H1 (cell line): ENCODE results near the gene CGNL1. TPM values are rescaled to one million over a fixed set of nuclear protein-coding genes. Genes with fewer than 3 reads are reported as not detected.
A peak's percentile ranks its signal among the peaks of the same experiment; 100 is the strongest.

ENCODE experiments used
- ASH2L ChIP-seq: fragments of 200-600, 300-600 bp; sonication (generic); IDR thresholded peaks from one replicate; pipeline ENCODE4 v1.7.1; 2017; ENCODE audit warnings: low read length
- ATF2 ChIP-seq: IDR thresholded peaks from 2 replicates; pipeline ENCODE4 v1.6.1; 2012; ENCODE audit warnings: low read length, inconsistent platforms
- CEBPB ChIP-seq: IDR thresholded peaks from 2 replicates; pipeline ENCODE4 v1.6.1; 2012; ENCODE audit warnings: low read depth, low read length
- CTBP2 ChIP-seq: IDR thresholded peaks from 2 replicates; pipeline ENCODE4 v1.7.0; 2011; ENCODE audit warnings: borderline replicate concordance, mild to moderate bottlenecking, moderate library complexity, mixed read lengths, low read length; ENCODE audit not compliant: insufficient read depth, insufficient read length
- HDAC2 ChIP-seq, 2 experiments: fragments of 300-600 bp in 1 of 2; sonication (generic) in 1 of 2; IDR thresholded peaks; 2 replicates each; pipeline ENCODE4 v1.6.1; 2011 to 2012; ENCODE audit warnings: low read depth in 2 of 2, low read length in 2 of 2, mild to moderate bottlenecking in 2 of 2, moderate library complexity in 2 of 2, borderline replicate concordance in 1 of 2, inconsistent platforms in 1 of 2
- JUN ChIP-seq: IDR thresholded peaks from 2 replicates; pipeline ENCODE4 v1.6.1; 2011; ENCODE audit warnings: low read depth, mild to moderate bottlenecking, improper control_type of control experiment, low read length
- JUND ChIP-seq: IDR thresholded peaks from 2 replicates; pipeline ENCODE4 v1.6.1; 2011; ENCODE audit warnings: mild to moderate bottlenecking, improper control_type of control experiment, low read length
- POLR2A ChIP-seq, 2 experiments: IDR thresholded peaks; 1 replicate in 1 of 2; 2 replicates in 1 of 2; pipeline ENCODE4 v1.6.1; 2011; ENCODE audit warnings: low read depth in 2 of 2, low read length in 2 of 2, mild to moderate bottlenecking in 2 of 2; ENCODE audit errors: control extremely low read depth in 1 of 2
- RAD21 ChIP-seq, 2 experiments: IDR thresholded peaks in 1 of 2; conservative IDR thresholded peaks in 1 of 2; 2 replicates each; pipeline ENCODE4 v1.6.1; 2011; ENCODE audit warnings: low read depth in 2 of 2, low read length in 2 of 2, improper control_type of control experiment in 1 of 2, inconsistent platforms in 1 of 2, mild to moderate bottlenecking in 1 of 2, moderate library complexity in 1 of 2
- SAP30 ChIP-seq: fragments of 300-600 bp; sonication (generic); IDR thresholded peaks from 2 replicates; pipeline ENCODE4 v1.7.1; 2012; ENCODE audit warnings: low read length, moderate library complexity, mild to moderate bottlenecking, inconsistent platforms; ENCODE audit not compliant: insufficient read depth, insufficient replicate concordance
- SIN3A ChIP-seq, 2 experiments: IDR thresholded peaks in 1 of 2; conservative IDR thresholded peaks in 1 of 2; 2 replicates each; pipeline ENCODE4 v1.6.1; 2011 to 2012; ENCODE audit warnings: low read length in 2 of 2, improper control_type of control experiment in 1 of 2, low read depth in 1 of 2, mild to moderate bottlenecking in 1 of 2
- SIX5 ChIP-seq: IDR thresholded peaks from 2 replicates; pipeline ENCODE4 v1.6.1; 2011; ENCODE audit warnings: mild to moderate bottlenecking, low read depth, low read length
- SP4 ChIP-seq: IDR thresholded peaks from 2 replicates; pipeline ENCODE4 v1.6.1; 2012; ENCODE audit warnings: low read length, inconsistent platforms
- SRF ChIP-seq: IDR thresholded peaks from 2 replicates; pipeline ENCODE4 v1.6.1; 2011; ENCODE audit warnings: mild to moderate bottlenecking, low read depth, low read length, moderate library complexity
- TBP ChIP-seq: IDR thresholded peaks from 2 replicates; pipeline ENCODE4 v1.6.1; 2011; ENCODE audit warnings: low read depth, low read length, improper control_type of control experiment
- TCF12 ChIP-seq: IDR thresholded peaks from 2 replicates; pipeline ENCODE4 v1.6.1; 2011; ENCODE audit warnings: low read depth, mild to moderate bottlenecking, low read length
- YY1 ChIP-seq: IDR thresholded peaks from 2 replicates; pipeline ENCODE4 v1.6.1; 2011; ENCODE audit warnings: low read depth, mild to moderate bottlenecking, low read length
- polyA plus RNA-seq, 7 experiments: library from polyadenylated mRNA; depleted of rRNA in 3 of 7; stranded (reverse) in 5 of 7; unstranded in 2 of 7; fragments of >200 nt in 5 of 7; fragments of 200-250 nt in 2 of 7; gene quantifications; 1 replicate in 5 of 7; 2 replicates in 1 of 7; 4 replicates in 1 of 7; pipeline versions ENCODE4 v1.2.1 to v1.2.3, GENCODE V29; 2011 to 2013; ENCODE audit warnings: missing spikeins in 2 of 7, mixed read lengths in 2 of 7
- total RNA-seq: library from RNA; stranded (reverse); fragmentation: NEBNext Ultra II Directional; extraction: Animal tissue kit (Norgen Biotek cat#: 25700); gene quantifications from 2 replicates; pipeline ENCODE4 v1.2.1, GENCODE V29; 2021

The CGNL1 gene
- total and polyA plus RNA-seq, 2 of the 8 experiments (the other 6 are each of a cell fraction or from before 2014, with no cell fraction given): 21.8 to 75.6 TPM

DNA sequence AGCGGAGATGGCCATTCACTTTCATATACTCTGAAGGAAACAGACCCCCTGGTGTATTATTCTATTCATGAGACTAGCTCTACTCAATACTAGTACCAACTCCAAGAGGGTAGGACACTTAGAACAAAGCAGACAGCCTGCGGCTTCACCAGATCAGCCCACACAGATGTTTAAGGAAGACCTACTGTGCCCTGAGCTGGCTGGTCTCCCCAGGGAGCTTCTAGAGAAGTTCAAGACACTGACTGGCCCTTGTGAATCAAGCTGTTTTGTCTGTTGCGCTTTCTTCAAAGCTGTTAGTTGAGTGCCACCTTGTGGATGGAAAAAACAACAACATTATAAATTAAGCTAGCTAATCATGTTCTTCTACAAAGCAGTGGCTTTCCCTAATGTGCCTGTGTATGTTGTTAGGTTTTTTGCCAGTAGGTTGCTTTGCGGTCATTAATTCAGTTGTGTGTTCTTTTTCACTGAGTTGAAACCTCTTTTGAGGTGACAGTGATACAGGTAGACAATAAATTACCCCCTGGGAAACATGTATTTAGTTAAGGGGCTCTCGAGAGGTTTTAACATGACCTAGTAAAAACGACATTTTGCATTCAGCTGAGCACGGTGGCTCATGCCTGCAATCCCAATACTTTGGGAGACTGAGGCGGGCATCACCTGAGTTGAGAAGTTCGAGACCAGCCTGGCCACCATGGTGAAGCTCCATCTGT, 151.2 kb downstream of the CGNL1 start (continued):
- no peak for TF ChIP-seq SIX5
- no peak for TF ChIP-seq SAP30
- no peak for TF ChIP-seq TBP
- TF ChIP-seq SP4: no peak
- TF ChIP-seq CEBPB: no peak
- no peak for TF ChIP-seq ATF2
- 0 out of 2 replicates have a peak, but pooled peaks have one; percentile 13 for TF ChIP-seq YY1
- TF ChIP-seq SIN3A (conservative IDR thresholded peaks at IDR 0.05 in 1 of 2, IDR thresholded peaks at IDR 0.05 in 1 of 2; ENCODE audit: low read depth in 1 of 2, low read length in 2 of 2): no peak
- peak; percentile 29 for TF ChIP-seq ASH2L
- no peak for TF ChIP-seq JUN
- TF ChIP-seq HDAC2 (IDR thresholded peaks at IDR 0.05; ENCODE audit: borderline replicate concordance in 1 of 2, low read depth in 2 of 2, low read length in 2 of 2): peak in 1 of 2 experiments; percentile 59; a peak in 1 of 4 replicates
- TF ChIP-seq SRF: no peak
- no peak for TF ChIP-seq POLR2A (IDR thresholded peaks at IDR 0.05; ENCODE audit: control extremely low read depth in 1 of 2, low read depth in 2 of 2, low read length in 2 of 2)
- TF ChIP-seq CTBP2: no peak
- TF ChIP-seq TCF12: 0 out of 2 replicates have a peak, but pooled peaks have one; percentile 67
- TF ChIP-seq JUND: no peak
- TF ChIP-seq RAD21 (IDR thresholded peaks at IDR 0.05 in 1 of 2, conservative IDR thresholded peaks at IDR 0.05 in 1 of 2; ENCODE audit: low read depth in 2 of 2, low read length in 2 of 2): peak; percentile 88 to 89
